Fibroblast of peridontal ligament (primary cell): Measurements from ENCODE around the gene MFAP3.
"Not testable (repeated sequence)": the region's sequence is repeated elsewhere in the genome, so short reads cannot be mapped to it uniquely, and the experiment has no call there.

Source experiments
- DNase-seq: peaks from one replicate; pipeline ENCODE4 v3.0.0-alpha.2; 2010; ENCODE audit errors: extremely low read depth

The MFAP3 gene

GRCh38 chr5:154053468-154053867 lies 14.7 kb downstream of the MFAP3 start:
- no peak for DNase-seq

- DNase-seq: no peak
These were observed 16.4 kb downstream of the MFAP3 start for GRCh38 chr5:154055201-154055600.

GRCh38 chr5:154058055-154059038 lies 19.6 kb downstream of the MFAP3 start:
- peak; percentile 38 for DNase-seq

- DNase-seq: no peak
These were observed 20.3 kb downstream of the MFAP3 start for GRCh38 chr5:154059039-154059430.

GRCh38 chr5:154059583-154059982 lies 20.8 kb downstream of the MFAP3 start:
- DNase-seq: no peak

- no peak for DNase-seq
These were observed 21.8 kb downstream of the MFAP3 start for GRCh38 chr5:154060606-154061005.

GRCh38 chr5:154063372-154063771 lies 24.6 kb downstream of the MFAP3 start:
- DNase-seq: no peak

GRCh38 chr5:154065971-154066370 lies 27.2 kb downstream of the MFAP3 start:
- no peak for DNase-seq

- not testable (repeated sequence) for DNase-seq
These were observed 31.1 kb downstream of the MFAP3 start for GRCh38 chr5:154069854-154070253.

GRCh38 chr5:154071799-154072413 lies 33.1 kb downstream of the MFAP3 start:
- no peak for DNase-seq

- DNase-seq: peak; percentile 77
These were observed 33.8 kb downstream of the MFAP3 start for GRCh38 chr5:154072414-154073171.

- no peak for DNase-seq
These were observed 37.6 kb downstream of the MFAP3 start for GRCh38 chr5:154076240-154076922.

GRCh38 chr5:154077696-154078095 lies 38.9 kb downstream of the MFAP3 start:
- DNase-seq: no peak

GRCh38 chr5:154078272-154078671 lies 39.5 kb downstream of the MFAP3 start:
- DNase-seq: no peak

GRCh38 chr5:154081246-154081645 lies 42.5 kb downstream of the MFAP3 start:
- no peak for DNase-seq

GRCh38 chr5:154084062-154084639 lies 45.4 kb downstream of the MFAP3 start:
- DNase-seq: no peak

GRCh38 chr5:154086146-154086545 lies 47.4 kb downstream of the MFAP3 start:
- DNase-seq: no peak

- DNase-seq: no peak
These were observed 47.9 kb downstream of the MFAP3 start for GRCh38 chr5:154086641-154087040.

- no peak for DNase-seq
These were observed 48.5 kb downstream of the MFAP3 start for GRCh38 chr5:154087260-154087659.

- DNase-seq: no peak
These were observed 50.0 kb downstream of the MFAP3 start for GRCh38 chr5:154088801-154089200.

GRCh38 chr5:154090656-154091055 lies 51.9 kb downstream of the MFAP3 start:
- DNase-seq: no peak
